Dermis blood vessel endothelial cell (primary cell): Measurements from ENCODE around the gene FIGLA. TPM values are rescaled to one million over a fixed set of nuclear protein-coding genes. Genes with fewer than 3 reads are reported as not detected.

Experiments used
- DNase-seq: peaks from one replicate; pipeline ENCODE4 v3.0.0; 2010
- total RNA-seq: library from RNA; depleted of rRNA; stranded (reverse); fragments of >200 nt; gene quantifications from 2 replicates; pipeline ENCODE4 v1.2.3, GENCODE V29; 2014

Gene FIGLA
- not detected in 2 replicates for total RNA-seq

GRCh38 chr2:70790136-70790828 is at the start of gene FIGLA:
TSS of gene FIGLA (minus strand) at chr2:70790643. CDS start at chr2:70790638, 5 bp downstream.
- peak; percentile 29 for DNase-seq

- no peak for DNase-seq
Measured at GRCh38 chr2:70837980-70838925, 47.8 kb upstream of the FIGLA start.

- DNase-seq = no peak
Measured at GRCh38 chr2:70835643-70836042, 45.2 kb upstream of the FIGLA start, which contains the start of gene CD207. TSS of gene CD207 (minus strand) at chr2:70835816. CDS start at chr2:70835776, 40 bp downstream.

GRCh38 chr2:70834881-70835280 is 44.4 kb upstream of the FIGLA start:
- no peak for DNase-seq

- no peak for DNase-seq
Measured at GRCh38 chr2:70834106-70834505, 43.7 kb upstream of the FIGLA start.

GRCh38 chr2:70833246-70833645 is 42.8 kb upstream of the FIGLA start:
- no peak for DNase-seq

GRCh38 chr2:70832386-70832785 is 41.9 kb upstream of the FIGLA start:
- DNase-seq = no peak

GRCh38 chr2:70831861-70832260 is 41.4 kb upstream of the FIGLA start:
- DNase-seq = peak; percentile 80

- peak; percentile 15 for DNase-seq
Measured at GRCh38 chr2:70830366-70830765, 39.9 kb upstream of the FIGLA start.

GRCh38 chr2:70829916-70830315 is 39.5 kb upstream of the FIGLA start:
- peak; percentile 60 for DNase-seq

- DNase-seq = peak; percentile 95
Measured at GRCh38 chr2:70828914-70829824, 38.7 kb upstream of the FIGLA start.

- peak; percentile 32 for DNase-seq
Measured at GRCh38 chr2:70828115-70828514, 37.7 kb upstream of the FIGLA start.

- DNase-seq = no peak
Measured at GRCh38 chr2:70827388-70827787, 36.9 kb upstream of the FIGLA start.

- DNase-seq = peak; percentile 15
Measured at GRCh38 chr2:70826696-70827350, 36.4 kb upstream of the FIGLA start.

GRCh38 chr2:70823249-70823648 is 32.8 kb upstream of the FIGLA start:
- DNase-seq = no peak

- DNase-seq = no peak
Measured at GRCh38 chr2:70822843-70823242, 32.4 kb upstream of the FIGLA start.

- no peak for DNase-seq
Measured at GRCh38 chr2:70820499-70820898, 30.1 kb upstream of the FIGLA start, which contains the start of gene CLEC4F. TSS of gene CLEC4F (minus strand) at chr2:70820599. CDS start at chr2:70820523, 76 bp downstream.

GRCh38 chr2:70817284-70817954 is 27.0 kb upstream of the FIGLA start:
- no peak for DNase-seq

- no peak for DNase-seq
Measured at GRCh38 chr2:70816726-70817125, 26.3 kb upstream of the FIGLA start.

GRCh38 chr2:70808983-70809958 is 18.8 kb upstream of the FIGLA start:
- no peak for DNase-seq
